GM10266 (cell line): ENCODE results near the gene PIK3R1.

Experiments
- DNase-seq: peaks from one replicate; pipeline ENCODE4 v3.0.0; 2012; ENCODE audit errors: extremely low spot score
- CTCF ChIP-seq: IDR thresholded peaks from 2 replicates; pipeline ENCODE4 v1.5.1; 2012; ENCODE audit warnings: mild to moderate bottlenecking, low read depth; ENCODE audit not compliant: control insufficient read depth, insufficient read depth; ENCODE audit errors: missing control alignments

PIK3R1 gene

GRCh38 chr5:68288707-68289134 lies 73.2 kb downstream of the PIK3R1 start:
- TF ChIP-seq CTCF: no peak
- no peak for DNase-seq

GRCh38 chr5:68289498-68289897 lies 73.9 kb downstream of the PIK3R1 start:
- DNase-seq: no peak
- TF ChIP-seq CTCF: no peak

- DNase-seq: no peak
- TF ChIP-seq CTCF: no peak
These were observed 74.7 kb downstream of the PIK3R1 start for GRCh38 chr5:68290260-68290674.

GRCh38 chr5:68290847-68291246 lies 75.3 kb downstream of the PIK3R1 start:
- TF ChIP-seq CTCF: no peak
- DNase-seq: no peak

- no peak for TF ChIP-seq CTCF
- DNase-seq: no peak
These were observed 76.8 kb downstream of the PIK3R1 start for GRCh38 chr5:68292316-68292715.

- DNase-seq: no peak
- TF ChIP-seq CTCF: no peak
These were observed 80.2 kb downstream of the PIK3R1 start for GRCh38 chr5:68295772-68296171.

GRCh38 chr5:68296895-68297294 lies 81.3 kb downstream of the PIK3R1 start:
- TF ChIP-seq CTCF: no peak
- DNase-seq: no peak
